Measurements from ENCODE around the gene BMAL1. TPM values are rescaled to one million over a fixed set of nuclear protein-coding genes. Genes with fewer than 3 reads are reported as not detected.
A peak's percentile ranks its signal among the peaks of the same experiment; 100 is the strongest.

Gene BMAL1
- polyA plus RNA-seq, 3 donors = 9.7 to 11.2 (median 10.3) TPM

GRCh38 chr11:13260963-13261588, 16.5 kb upstream of the BMAL1 start:
- DNase-seq (ENCODE audit: low read depth in 3 of 3, low spot score in 2 of 3) = no peak

GRCh38 chr11:13261591-13262061, 16.0 kb upstream of the BMAL1 start:
- no peak for DNase-seq (ENCODE audit: low read depth in 3 of 3, low spot score in 2 of 3)

- DNase-seq (ENCODE audit: low read depth in 3 of 3, low spot score in 2 of 3) = no peak
These were observed 15.5 kb upstream of the BMAL1 start for GRCh38 chr11:13262096-13262495.

- DNase-seq (ENCODE audit: low read depth in 3 of 3, low spot score in 2 of 3) = no peak
These were observed 8.8 kb upstream of the BMAL1 start for GRCh38 chr11:13268791-13269190.

GRCh38 chr11:13269775-13270174, 7.8 kb upstream of the BMAL1 start:
- no peak for DNase-seq (ENCODE audit: low read depth in 3 of 3, low spot score in 2 of 3)

- no peak for DNase-seq (ENCODE audit: low read depth in 3 of 3, low spot score in 2 of 3)
These were observed 6.4 kb upstream of the BMAL1 start for GRCh38 chr11:13271060-13271693.

- DNase-seq (ENCODE audit: low read depth in 3 of 3, low spot score in 2 of 3) = no peak
These were observed 1.1 kb upstream of the BMAL1 start for GRCh38 chr11:13276454-13276831.

GRCh38 chr11:13276832-13277767, 490 bp upstream of the BMAL1 start:
- peak; percentile 71 to 91 (median 89) for DNase-seq (ENCODE audit: low read depth in 3 of 3, low spot score in 2 of 3)

GRCh38 chr11:13278609-13279486, 1.3 kb downstream of the BMAL1 start:
- DNase-seq (ENCODE audit: low read depth in 3 of 3, low spot score in 2 of 3) = no peak

- no peak for DNase-seq (ENCODE audit: low read depth in 3 of 3, low spot score in 2 of 3)
These were observed 1.9 kb downstream of the BMAL1 start for GRCh38 chr11:13279487-13279834.

- no peak for DNase-seq (ENCODE audit: low read depth in 3 of 3, low spot score in 2 of 3)
These were observed 2.6 kb downstream of the BMAL1 start for GRCh38 chr11:13280092-13280722.

GRCh38 chr11:13280777-13281176, 3.2 kb downstream of the BMAL1 start:
- DNase-seq (ENCODE audit: low read depth in 3 of 3, low spot score in 2 of 3) = no peak

- no peak for DNase-seq (ENCODE audit: low read depth in 3 of 3, low spot score in 2 of 3)
These were observed 6.0 kb downstream of the BMAL1 start for GRCh38 chr11:13283636-13284035.

GRCh38 chr11:13284776-13285588, 7.4 kb downstream of the BMAL1 start:
- no peak for DNase-seq (ENCODE audit: low read depth in 3 of 3, low spot score in 2 of 3)

- no peak for DNase-seq (ENCODE audit: low read depth in 3 of 3, low spot score in 2 of 3)
These were observed 8.8 kb downstream of the BMAL1 start for GRCh38 chr11:13286279-13286821.

GRCh38 chr11:13287036-13287435, 9.4 kb downstream of the BMAL1 start:
- DNase-seq (ENCODE audit: low read depth in 3 of 3, low spot score in 2 of 3) = no peak

GRCh38 chr11:13287681-13288080, 10.1 kb downstream of the BMAL1 start:
- DNase-seq (ENCODE audit: low read depth in 3 of 3, low spot score in 2 of 3) = no peak

- no peak for DNase-seq (ENCODE audit: low read depth in 3 of 3, low spot score in 2 of 3)
These were observed 10.9 kb downstream of the BMAL1 start for GRCh38 chr11:13288375-13289029.

All from right renal cortex interstitium (tissue), 3 donors.